Measurements from ENCODE around the gene PI4KA. TPM values are rescaled to one million over a fixed set of nuclear protein-coding genes. Genes with fewer than 3 reads are reported as not detected.
"Not testable (repeated sequence)": the region's sequence is repeated elsewhere in the genome, so short reads cannot be mapped to it uniquely, and the experiment has no call there.

Gene PI4KA
- total RNA-seq, 3 donors from 2014 or later: 62.7 to 103 (median 73.5) TPM

GRCh38 chr22:20740222-20740951 is 118.2 kb downstream of the PI4KA start:
- no peaks in the 10 kb centered on the region for H3K27me3 ChIP-seq
- no peaks in the 10 kb centered on the region for H3K4me1 ChIP-seq
- DNase-seq (ENCODE audit: low spot score in 2 of 2): no peak
- no peak overlapping the region for H3K4me3 ChIP-seq
- no peak overlapping the region for H3K27ac ChIP-seq
- no peak for TF ChIP-seq POLR2AphosphoS5 (IDR thresholded peaks at IDR 0.05)
- TF ChIP-seq CTCF (IDR thresholded peaks at IDR 0.05): no peak
- TF ChIP-seq POLR2A (IDR thresholded peaks at IDR 0.05): no peak
- intact Hi-C loops (cut with DNase I; ENCODE audit: low total_unique reads): no loop called here
- H3K36me3 ChIP-seq: no peaks in the 10 kb centered on the region
- no peaks in the 10 kb centered on the region for H3K9me3 ChIP-seq

GRCh38 chr22:20738394-20739089 is 120.1 kb downstream of the PI4KA start:
- no peaks in the 10 kb centered on the region for H3K36me3 ChIP-seq
- intact Hi-C loops (cut with DNase I; ENCODE audit: low total_unique reads): no loop called here
- DNase-seq (ENCODE audit: low spot score in 2 of 2): no peak
- TF ChIP-seq POLR2AphosphoS5 (IDR thresholded peaks at IDR 0.05) (no peak), CTCF (IDR thresholded peaks at IDR 0.05) (no peak), POLR2A (IDR thresholded peaks at IDR 0.05) (no peak)
- H3K4me1 ChIP-seq: no peaks in the 10 kb centered on the region
- H3K9me3 ChIP-seq: no peaks in the 10 kb centered on the region
- no peak overlapping the region for H3K4me3 ChIP-seq
- H3K27ac ChIP-seq: no peak overlapping the region
- no peaks in the 10 kb centered on the region for H3K27me3 ChIP-seq

- intact Hi-C loops (cut with DNase I; ENCODE audit: low total_unique reads); H3K4me3 ChIP-seq; DNase-seq (ENCODE audit: low spot score in 2 of 2); H3K4me1 ChIP-seq; H3K27ac ChIP-seq; H3K36me3 ChIP-seq; H3K9me3 ChIP-seq; H3K27me3 ChIP-seq: not testable (repeated sequence)
These were observed 121.7 kb downstream of the PI4KA start for GRCh38 chr22:20736891-20737290.

- intact Hi-C loops (cut with DNase I; ENCODE audit: low total_unique reads); H3K9me3 ChIP-seq; H3K36me3 ChIP-seq: not testable (repeated sequence)
These were observed 123.1 kb downstream of the PI4KA start for GRCh38 chr22:20735356-20736162.

GRCh38 chr22:20732431-20732830 is 126.2 kb downstream of the PI4KA start:
- H3K27me3 ChIP-seq; H3K4me1 ChIP-seq; intact Hi-C loops (cut with DNase I; ENCODE audit: low total_unique reads); H3K27ac ChIP-seq; DNase-seq (ENCODE audit: low spot score in 2 of 2); H3K9me3 ChIP-seq; H3K4me3 ChIP-seq: not testable (repeated sequence)
- peaks cover 11% of the 10 kb centered on the region for H3K36me3 ChIP-seq

More at GRCh38 chr22:20735356-20736162, 123.1 kb downstream of the PI4KA start:
- not testable (repeated sequence) for H3K4me3 ChIP-seq; H3K4me1 ChIP-seq; H3K27me3 ChIP-seq; H3K27ac ChIP-seq; DNase-seq (ENCODE audit: low spot score in 2 of 2)

- Histone ChIP-seq H3K4me1 (no peaks in the 10 kb centered on the region), H3K9me3 (no peaks in the 10 kb centered on the region), H3K36me3 (peaks cover 13% of the 10 kb centered on the region), H3K27ac (no peak overlapping the region), H3K27me3 (no peaks in the 10 kb centered on the region), H3K4me3 (no peak overlapping the region)
- no peak for DNase-seq (ENCODE audit: low spot score in 2 of 2)
- TF ChIP-seq POLR2AphosphoS5 (IDR thresholded peaks at IDR 0.05): no peak
- TF ChIP-seq CTCF (IDR thresholded peaks at IDR 0.05): no peak
- TF ChIP-seq POLR2A (IDR thresholded peaks at IDR 0.05): no peak
- intact Hi-C loops (cut with DNase I; ENCODE audit: low total_unique reads): no loop called here
These were observed 129.4 kb downstream of the PI4KA start for GRCh38 chr22:20729194-20729593.

Data from breast epithelium (tissue), 4 donors.